Endothelial cell of umbilical vein (primary cell): ENCODE data around the gene GBP4. TPM values are rescaled to one million over a fixed set of nuclear protein-coding genes. Genes with fewer than 3 reads are reported as not detected.
A peak's percentile ranks its signal among the peaks of the same experiment; 100 is the strongest.

Source experiments
- BruUV-seq: library from RNA; stranded (reverse); fragments of 400-500 nt; replicated peaks from 2 replicates; lab custom pipeline; 2021; lab: Mats Ljungman, UMichigan
- CTCF ChIA-PET: fragments of 300-600, 350-600 bp; sonication (Branson Sonifier 250); formaldehyde crosslinking; loops from one replicate; lab custom pipeline; 2021; ENCODE audit warnings: antibody characterized with exemption, inconsistent platforms; lab: Charles Lee
- POLR2A ChIA-PET: fragments of 300-600, 350-600 bp; sonication (Branson Sonifier 250); formaldehyde crosslinking; loops from one replicate; lab custom pipeline; 2021; ENCODE audit warnings: antibody characterized with exemption, inconsistent platforms; lab: Charles Lee
- DNase-seq: peaks from one replicate; pipeline ENCODE4 v3.0.0-alpha.2; 2011; ENCODE audit warnings: low read depth, low spot score
- FAIRE-seq: peaks from 2 replicates; lab custom pipeline; 2011; peaks lifted over from hg19 to GRCh38; lab: Jason Lieb, UNC
- H2AFZ ChIP-seq: 2 replicates; pipeline ENCODE4 v1.6.0; 2012; ENCODE audit warnings: low read depth, low read length, control low read depth, inconsistent platforms
- H3K27ac ChIP-seq: 2 replicates; pipeline ENCODE4 v1.5.1; 2011; ENCODE audit warnings: low read depth, mild to moderate bottlenecking, control low read depth, low read length, moderate library complexity; ENCODE audit not compliant: insufficient read depth
- H3K27me3 ChIP-seq, 2 experiments: 2 replicates each; pipeline versions ENCODE4 v1.6.0 to v1.6.1; 2011; ENCODE audit warnings: low read length in 2 of 2, mixed read lengths in 1 of 2; ENCODE audit not compliant: control insufficient read depth in 2 of 2, insufficient read depth in 2 of 2
- H3K36me3 ChIP-seq, 2 experiments: 2 replicates in 1 of 2; 3 replicates in 1 of 2; pipeline ENCODE4 v1.5.1; 2011; ENCODE audit warnings: low read length in 2 of 2, mild to moderate bottlenecking in 1 of 2, moderate library complexity in 1 of 2; ENCODE audit not compliant: control insufficient read depth in 2 of 2, insufficient read depth in 2 of 2; ENCODE audit errors: extremely low read depth in 1 of 2
- H3K4me1 ChIP-seq: 3 replicates; pipeline ENCODE4 v1.5.1; 2011; ENCODE audit warnings: mild to moderate bottlenecking, low read length; ENCODE audit not compliant: control insufficient read depth, insufficient read depth; ENCODE audit errors: extremely low read depth
- H3K4me2 ChIP-seq: 2 replicates; pipeline ENCODE4 v1.6.1; 2011; ENCODE audit warnings: low read length, control low read depth, mixed read lengths; ENCODE audit not compliant: insufficient read depth
- H3K4me3 ChIP-seq, 3 experiments: fragments of 200-600 bp in 1 of 3; sonication (generic), shearing (Covaris generic) in 1 of 3; replicated peaks in 1 of 3; 2 replicates each; pipeline ENCODE4 v1.5.1; 2011 to 2016; ENCODE audit warnings: control low read depth in 3 of 3, low read length in 3 of 3, mild to moderate bottlenecking in 2 of 3, inconsistent platforms in 1 of 3, low read depth in 1 of 3, moderate library complexity in 1 of 3; ENCODE audit not compliant: insufficient read depth in 1 of 3
- H3K79me2 ChIP-seq: 2 replicates; pipeline ENCODE4 v1.6.0; 2012; ENCODE audit warnings: low read length, inconsistent platforms; ENCODE audit not compliant: control insufficient read depth, insufficient read depth
- H3K9ac ChIP-seq: replicated peaks from 2 replicates; pipeline ENCODE3; 2011; ENCODE audit warnings: low read length, control low read depth; ENCODE audit not compliant: insufficient read depth; ENCODE audit errors: extremely low read depth
- H3K9me1 ChIP-seq: replicated peaks from 3 replicates; pipeline ENCODE4 v1.6.0; 2011; ENCODE audit warnings: mild to moderate bottlenecking, low read length; ENCODE audit not compliant: control insufficient read depth, insufficient read depth; ENCODE audit errors: extremely low read depth
- H3K9me3 ChIP-seq: replicated peaks from 2 replicates; pipeline ENCODE4 v1.5.1; 2012; ENCODE audit warnings: low read length, inconsistent platforms; ENCODE audit not compliant: control insufficient read depth, insufficient read depth
- H4K20me1 ChIP-seq: replicated peaks from 2 replicates; pipeline ENCODE3; 2011; ENCODE audit warnings: mild to moderate bottlenecking, low read length; ENCODE audit not compliant: control insufficient read depth, insufficient read depth; ENCODE audit errors: extremely low read depth
- CTCF ChIP-seq, 2 donors: IDR thresholded peaks; 1 replicate in 1 of 2; 2 replicates in 1 of 2; pipeline ENCODE4 v1.5.1; 2011; ENCODE audit warnings: low read length in 2 of 2, mild to moderate bottlenecking in 2 of 2, moderate library complexity in 2 of 2, control low read depth in 1 of 2, inconsistent platforms in 1 of 2, low read depth in 1 of 2; ENCODE audit not compliant: insufficient read depth in 1 of 2; ENCODE audit errors: extremely low read depth in 1 of 2
- EZH2 ChIP-seq: IDR thresholded peaks from 2 replicates; pipeline ENCODE4 v1.6.1; 2012; ENCODE audit warnings: borderline replicate concordance, low read depth, mild to moderate bottlenecking, moderate library complexity, low read length, inconsistent platforms; ENCODE audit not compliant: severe bottlenecking
- FOS ChIP-seq: IDR thresholded peaks from 2 replicates; pipeline ENCODE4 v1.6.1; 2011; ENCODE audit warnings: mild to moderate bottlenecking, low read length, moderate library complexity, borderline replicate concordance; ENCODE audit not compliant: insufficient read depth
- GATA2 ChIP-seq: IDR thresholded peaks from 2 replicates; pipeline ENCODE4 v1.7.0; 2011; ENCODE audit warnings: low read depth, mild to moderate bottlenecking, moderate library complexity, mixed read lengths, low read length; ENCODE audit not compliant: insufficient read length, insufficient read depth
- JUN ChIP-seq: IDR thresholded peaks from 2 replicates; pipeline ENCODE4 v1.6.1; 2011; ENCODE audit warnings: borderline replicate concordance, low read depth; ENCODE audit not compliant: insufficient read length, insufficient read depth
- MYC ChIP-seq: IDR thresholded peaks from one replicate; pipeline ENCODE4 v1.6.1; 2011; ENCODE audit warnings: mild to moderate bottlenecking, low read depth, low read length
- POLR2A ChIP-seq: IDR thresholded peaks from 2 replicates; pipeline ENCODE4 v1.6.1; 2012; ENCODE audit warnings: low read depth, mild to moderate bottlenecking, control low read depth, low read length
- POLR2AphosphoS5 ChIP-seq: IDR thresholded peaks from 2 replicates; pipeline ENCODE4 v1.6.1; 2012; ENCODE audit warnings: low read depth, mild to moderate bottlenecking, control low read depth, low read length, moderate library complexity; ENCODE audit not compliant: insufficient read depth
- dilution Hi-C: fragments of 300-500 bp; cut with MboI; formaldehyde crosslinking; loops from one replicate; pipeline ENCODE4 v1.15.0; 2019; ENCODE audit warnings: low sequenced_read_pairs; ENCODE audit not compliant: extremely low pct_ligation_motif_present
- intact Hi-C: fragments of 100-400 bp; cut with micrococcal nuclease; formaldehyde crosslinking; loops from one replicate; pipeline ENCODE4 v1.10.0; 2022
- polyA plus RNA-seq, 4 experiments: library from polyadenylated mRNA; depleted of rRNA in 3 of 4; stranded (reverse) in 3 of 4; unstranded in 1 of 4; fragments of >200 nt; gene quantifications; 2 replicates each; pipeline versions ENCODE4 v1.2.1 to v1.2.3, GENCODE V29; 2011 to 2012; ENCODE audit warnings: missing spikeins in 1 of 4
- total RNA-seq: library from RNA; stranded (reverse); gene quantifications from 2 replicates; pipeline ENCODE4 v1.2.3, GENCODE V29; 2021
- TF ChIP-seq, protein P1 (sequence below): IDR thresholded peaks from 2 replicates; pipeline ENCODE4 v1.6.1; 2011; ENCODE audit not compliant: insufficient read depth, insufficient read length

GBP4 gene
- total and polyA plus RNA-seq, 2 donors (not counting 3 experiments of a cell fraction or from before 2014, with no cell fraction given): 1.7 to 7.6 TPM

DNA sequence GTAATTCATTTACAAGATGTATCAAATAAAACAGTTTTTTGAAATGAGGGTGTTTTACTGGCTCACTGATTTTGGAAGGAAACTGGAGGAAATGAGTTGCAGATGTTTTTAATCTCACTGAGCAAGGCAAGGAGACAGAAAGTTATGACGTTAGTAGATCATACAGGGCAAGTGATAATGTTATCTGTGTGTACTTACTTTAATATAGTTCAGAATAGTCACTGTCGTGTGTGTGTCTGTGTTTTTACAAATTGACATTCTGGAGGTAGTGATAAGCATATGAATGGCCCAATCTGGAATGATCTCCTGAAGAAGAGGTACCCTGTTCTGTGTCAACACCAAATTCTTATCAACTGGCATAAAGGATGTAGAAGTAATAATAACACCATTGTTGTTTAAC is 1.9 kb upstream of the GBP4 start:
- Histone ChIP-seq H3K79me2 (no peaks in the 10 kb centered on the region), H3K27ac (no peak overlapping the region), H3K36me3 (no peaks in the 10 kb centered on the region), H3K4me2 (no peak overlapping the region), H3K9me3 (no peaks in the 10 kb centered on the region), H2AFZ (no peak overlapping the region), H4K20me1 (no peaks in the 10 kb centered on the region), H3K9ac (no peak overlapping the region), H3K4me3 (no peak overlapping the region), H3K27me3 (peaks cover 2 to 3% of the 10 kb centered on the region in 2 experiments), H3K9me1 (no peaks in the 10 kb centered on the region), H3K4me1 (peaks cover 12% of the 10 kb centered on the region)
- CTCF ChIA-PET: no interaction called here
- TF ChIP-seq, protein P1, sequence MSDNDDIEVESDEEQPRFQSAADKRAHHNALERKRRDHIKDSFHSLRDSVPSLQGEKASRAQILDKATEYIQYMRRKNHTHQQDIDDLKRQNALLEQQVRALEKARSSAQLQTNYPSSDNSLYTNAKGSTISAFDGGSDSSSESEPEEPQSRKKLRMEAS: no peak
- TF ChIP-seq POLR2AphosphoS5: no peak
- no peak for TF ChIP-seq EZH2
- TF ChIP-seq FOS: no peak
- TF ChIP-seq JUN: no peak
- TF ChIP-seq CTCF (IDR thresholded peaks at IDR 0.05; ENCODE audit: extremely low read depth in 1 of 2, insufficient read depth in 1 of 2, low read depth in 1 of 2, low read length in 2 of 2): no peak
- no peak for TF ChIP-seq MYC
- TF ChIP-seq POLR2A: no peak
- TF ChIP-seq GATA2: no peak
- intact Hi-C loops: no loop called here
- FAIRE-seq: no peak
- DNase-seq: peak; percentile 27
- dilution Hi-C loops: no loop called here
- no TSS peak for BruUV-seq
- POLR2A ChIA-PET: no interaction called here
